Suppressor macrophage treated with lipopolysaccharide for 1 hour (primary cell): ENCODE results near the gene PHC1.
A peak's percentile ranks its signal among the peaks of the same experiment; 100 is the strongest.

Source experiments
- DNase-seq, 3 donors: peaks; one replicate each; pipeline ENCODE4 v3.0.0-alpha.2; 2020 to 2022

PHC1 gene

GRCh38 chr12:8914033-8914715, at the start of gene PHC1:
PHC1 (plus strand) TSS chr12:8914509; CDS start chr12:8917678, 3,169 bp downstream.
- peak; percentile 62 to 86 (median 76) for DNase-seq

GRCh38 chr12:8866429-8866828, 47.9 kb upstream of the PHC1 start:
- DNase-seq: peak in 1 of 3 donors; percentile 20

- no peak for DNase-seq
These were observed 47.3 kb upstream of the PHC1 start for GRCh38 chr12:8867009-8867408.

GRCh38 chr12:8867786-8868185, 46.5 kb upstream of the PHC1 start:
- no peak for DNase-seq

DNA sequence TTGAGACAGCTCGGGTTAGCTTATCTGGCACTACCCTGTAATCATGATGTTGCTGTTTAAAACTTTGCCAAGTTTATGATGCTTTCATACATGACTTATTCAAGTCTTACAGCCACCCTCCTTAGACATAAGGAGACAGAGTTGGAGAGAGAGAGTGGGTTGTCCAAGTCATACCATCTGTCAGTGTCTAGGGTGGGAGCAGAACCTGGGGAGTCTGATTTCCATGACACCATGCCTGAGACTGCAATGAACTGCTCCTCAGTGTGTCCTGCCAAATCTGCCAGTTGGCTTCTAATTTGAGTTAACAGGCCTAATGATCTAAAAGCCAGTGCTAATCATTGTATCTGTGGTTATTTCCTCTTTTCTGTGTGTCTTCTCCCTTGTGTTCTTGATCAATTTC, 43.7 kb upstream of the PHC1 start:
- no peak for DNase-seq

DNA sequence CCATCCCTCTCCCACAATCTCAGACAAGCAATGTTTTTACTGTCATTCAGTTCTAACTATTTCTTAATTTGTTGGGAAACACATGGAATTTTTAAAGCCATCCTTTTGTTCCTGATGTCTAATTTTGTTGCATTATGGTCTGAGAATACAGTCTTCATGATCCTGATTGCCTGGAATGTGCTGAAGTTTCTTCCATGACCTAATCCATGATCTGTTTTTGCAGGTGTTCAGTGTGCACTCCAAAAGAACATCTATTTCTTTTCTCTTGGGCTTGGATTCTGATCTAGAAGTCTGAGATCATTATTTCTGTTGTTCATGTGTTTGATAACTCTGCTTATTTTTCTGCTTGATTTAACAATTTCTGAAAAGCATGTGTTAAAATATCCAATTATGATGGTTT, 43.2 kb upstream of the PHC1 start:
- no peak for DNase-seq

DNA sequence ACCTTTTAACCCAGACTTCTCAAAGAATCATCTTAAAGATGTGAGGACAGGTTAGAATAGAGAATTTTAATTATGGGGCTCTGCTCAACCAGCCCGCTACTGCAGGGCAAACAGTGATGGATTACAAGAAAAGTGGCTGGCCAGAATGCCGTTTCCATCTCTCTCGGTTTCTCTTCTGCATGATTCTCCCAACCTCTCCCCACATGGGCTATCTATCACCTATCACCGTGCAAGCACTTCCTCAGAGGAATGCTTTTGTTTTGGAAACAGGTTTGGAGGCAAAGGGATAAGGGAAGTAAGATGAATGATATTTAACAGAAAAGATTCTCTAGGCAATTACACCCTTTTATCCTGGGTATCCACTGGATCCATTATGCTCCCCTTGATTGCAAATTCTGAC, 37.4 kb upstream of the PHC1 start:
- no peak for DNase-seq

DNA sequence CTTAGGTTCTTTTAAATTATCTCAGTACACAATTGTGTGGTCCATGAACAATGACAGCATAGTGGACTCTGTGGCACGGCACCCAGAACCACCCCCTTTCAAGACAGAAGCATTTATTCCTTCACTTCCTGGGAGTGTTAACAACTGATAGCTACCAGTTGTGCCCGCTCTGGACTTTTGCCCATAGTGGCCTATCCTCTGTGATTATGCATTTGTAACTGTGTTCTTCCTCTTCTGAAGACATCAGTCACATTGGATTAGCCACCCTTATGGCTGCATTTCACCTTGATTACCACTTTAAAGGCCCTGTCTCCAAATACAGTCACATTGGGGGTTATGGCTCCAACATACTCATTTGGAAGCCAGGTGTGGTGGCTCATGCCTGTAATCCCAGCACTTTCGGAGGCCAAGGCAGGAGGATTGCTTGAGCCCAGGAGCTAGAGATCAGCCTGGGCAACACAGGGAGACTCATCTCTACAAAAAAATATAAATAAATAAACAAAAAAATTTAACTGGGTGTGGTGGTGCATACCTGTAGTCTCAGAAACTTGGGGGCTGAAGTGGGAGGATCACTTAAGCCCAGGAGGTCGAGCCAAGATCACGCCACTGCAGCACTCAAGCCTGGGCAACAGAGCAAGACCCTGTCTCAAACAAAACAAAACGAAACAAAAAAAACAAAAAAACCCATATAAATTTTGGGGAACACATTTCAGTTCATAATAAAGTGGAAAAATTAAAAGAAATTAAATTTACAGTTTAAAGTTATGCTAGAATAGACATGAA, 27.6 kb upstream of the PHC1 start:
- DNase-seq: no peak

DNA sequence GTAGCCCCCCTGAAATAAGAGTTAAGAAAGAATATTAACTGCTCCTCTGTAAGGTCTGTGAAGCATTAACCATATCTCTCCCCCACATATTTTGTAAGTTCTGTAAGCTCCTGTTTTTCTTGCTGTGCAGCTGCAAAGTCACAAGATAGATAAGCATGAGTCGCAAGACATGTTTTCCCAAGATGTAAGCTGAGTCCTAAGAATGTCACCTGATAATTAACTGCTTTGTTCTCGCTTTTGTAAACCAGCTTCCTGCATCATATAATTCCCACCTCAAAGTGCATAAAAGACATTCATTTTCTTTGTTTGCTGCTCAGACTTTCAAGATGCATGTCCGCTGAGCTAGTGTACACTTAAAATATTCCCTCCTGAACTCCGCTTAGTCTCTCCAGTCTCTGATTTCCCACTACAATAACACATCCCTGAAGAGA, 27.0 kb upstream of the PHC1 start:
- DNase-seq: peak in 1 of 3 donors; percentile 18

DNA sequence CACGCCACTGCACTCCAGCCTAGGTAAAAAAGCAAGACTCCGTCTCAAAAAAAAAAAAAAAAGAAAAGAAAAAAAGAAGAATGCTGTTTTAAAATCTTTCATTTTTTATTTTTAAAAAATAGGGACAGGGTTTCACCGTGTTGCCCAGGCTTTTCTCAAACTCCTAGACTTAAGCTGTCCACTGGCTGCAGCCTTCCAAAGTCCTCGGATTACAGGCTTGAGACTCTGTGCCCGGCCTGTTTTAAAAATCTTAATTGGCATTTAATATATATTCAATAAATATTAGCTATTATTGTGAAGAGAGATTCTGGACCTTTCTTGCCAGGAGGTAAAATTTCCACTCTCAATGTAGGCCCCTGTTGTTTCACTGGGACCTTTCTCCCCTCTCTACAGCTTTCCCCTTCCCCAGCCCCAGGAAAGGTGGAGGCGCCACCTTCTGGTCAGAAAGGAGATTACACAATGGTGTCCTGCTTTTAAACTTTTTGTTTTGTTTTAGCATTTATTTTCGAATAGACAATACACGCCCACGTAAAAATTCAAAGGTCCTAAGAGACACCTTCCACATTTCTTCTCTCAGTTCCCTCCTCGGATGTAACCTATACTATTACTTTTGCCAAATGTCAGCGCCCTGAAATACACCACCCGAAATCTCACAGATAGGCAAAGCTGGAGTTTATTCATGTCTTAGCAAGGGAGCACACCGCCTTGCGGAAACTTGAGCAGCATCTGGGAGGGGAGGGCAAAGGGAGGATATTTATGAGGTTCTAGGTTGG, 23.8 kb upstream of the PHC1 start:
- DNase-seq: peak; percentile 79 to 83 (median 79)

GRCh38 chr12:8891976-8892375, 22.3 kb upstream of the PHC1 start:
- peak in 2 of 3 donors; percentile 29 to 33 for DNase-seq

DNA sequence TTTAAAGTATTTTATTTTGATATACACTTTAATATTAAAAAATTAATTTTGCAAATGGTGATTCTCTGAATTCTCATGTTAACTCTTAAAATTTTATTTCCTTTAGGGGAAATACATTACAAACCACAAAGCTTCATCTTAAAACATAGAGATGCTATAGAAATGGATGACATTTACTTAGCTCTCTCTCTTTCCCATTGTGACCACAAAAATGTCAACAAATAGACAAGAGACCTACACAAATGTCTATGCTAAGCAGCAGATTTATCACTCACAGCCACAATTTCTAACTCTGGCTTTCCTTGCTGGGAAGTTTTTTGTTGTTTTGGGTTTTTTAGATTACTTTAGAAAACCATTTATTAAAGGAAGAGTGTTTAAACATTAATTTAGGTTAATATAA, 19.9 kb upstream of the PHC1 start:
- DNase-seq: no peak

DNA sequence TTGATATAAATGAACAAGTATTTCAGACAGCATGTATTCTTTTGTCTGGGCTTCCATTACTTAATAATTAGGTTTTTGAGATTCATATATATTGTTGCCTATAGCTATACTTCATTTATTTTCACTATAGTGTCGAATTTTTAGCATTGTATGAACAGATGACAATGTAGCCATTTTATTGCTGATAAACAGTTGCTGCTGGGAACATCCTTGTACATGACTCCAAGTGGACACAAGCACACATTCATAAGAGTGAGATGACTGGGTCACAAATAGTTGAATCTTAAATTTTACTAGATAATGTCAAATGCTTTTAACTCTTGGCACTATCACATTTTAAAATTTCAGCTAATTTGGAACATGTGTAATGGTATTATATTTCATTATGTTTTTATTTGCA, 19.3 kb upstream of the PHC1 start:
- DNase-seq: no peak

DNA sequence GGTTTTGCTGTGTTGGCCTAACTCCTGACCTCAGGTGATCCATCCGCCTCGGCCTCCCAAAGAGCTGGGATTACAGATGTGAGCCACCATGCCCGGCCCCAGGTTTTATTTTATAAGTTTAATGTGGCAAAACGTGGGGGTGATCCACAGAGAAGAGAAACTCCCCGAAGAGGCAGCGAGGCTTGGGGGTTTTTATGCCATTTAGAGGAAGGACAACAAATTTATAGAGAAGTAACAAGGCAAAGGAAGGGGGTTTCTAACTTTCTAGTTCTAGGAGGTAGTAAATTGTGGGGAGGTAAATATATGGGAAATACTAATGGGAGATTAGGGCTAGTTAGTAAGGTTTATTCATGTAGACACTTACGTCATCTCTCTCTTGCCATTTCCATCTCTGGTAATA, 17.2 kb upstream of the PHC1 start:
- DNase-seq: peak; percentile 40 to 55 (median 42)

- DNase-seq: peak; percentile 22 to 38 (median 36)
These were observed 14.5 kb upstream of the PHC1 start for GRCh38 chr12:8899830-8900229.

GRCh38 chr12:8902703-8903102, 11.6 kb upstream of the PHC1 start:
- DNase-seq: peak; percentile 90 to 96 (median 94)

DNA sequence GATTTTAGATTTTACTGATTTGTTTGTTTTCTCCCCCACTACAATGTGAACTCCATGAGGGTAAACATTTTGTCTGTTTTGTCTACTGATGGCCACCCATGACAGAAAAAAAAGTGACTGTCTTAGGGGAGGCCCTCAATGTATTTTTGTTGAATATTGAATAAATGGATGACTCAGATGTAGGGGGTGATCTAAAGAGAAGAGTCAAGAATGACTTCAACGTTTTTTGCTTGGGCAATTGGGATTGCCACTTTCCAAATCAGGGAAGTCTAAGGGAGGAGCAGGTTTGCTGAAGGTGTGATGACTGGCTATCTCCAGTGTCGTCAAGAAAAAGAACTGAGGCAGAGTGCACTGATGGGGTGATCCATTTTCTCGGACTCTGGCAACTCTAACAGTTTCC, 10.7 kb upstream of the PHC1 start:
- DNase-seq: peak; percentile 25 to 62 (median 50)

DNA sequence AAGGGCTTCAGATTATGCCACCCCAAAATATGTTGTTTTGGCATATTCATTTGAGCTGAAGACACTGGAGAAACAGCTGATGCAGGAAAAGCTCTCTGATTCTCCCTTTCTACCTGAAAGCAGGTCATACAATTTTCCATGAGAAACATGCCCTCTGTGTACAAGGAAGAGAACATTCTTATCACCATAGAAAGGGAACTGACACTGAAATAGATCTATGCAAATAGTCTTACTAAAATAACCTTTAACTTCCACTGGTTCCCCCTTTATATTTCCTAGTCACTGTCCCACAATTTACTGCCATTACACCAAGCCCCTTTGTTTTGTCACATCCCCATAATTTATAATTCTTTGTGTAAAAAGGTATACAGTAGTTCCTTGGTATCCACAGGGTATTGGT, 9.6 kb upstream of the PHC1 start:
- DNase-seq: peak in 1 of 3 donors; percentile 30

DNA sequence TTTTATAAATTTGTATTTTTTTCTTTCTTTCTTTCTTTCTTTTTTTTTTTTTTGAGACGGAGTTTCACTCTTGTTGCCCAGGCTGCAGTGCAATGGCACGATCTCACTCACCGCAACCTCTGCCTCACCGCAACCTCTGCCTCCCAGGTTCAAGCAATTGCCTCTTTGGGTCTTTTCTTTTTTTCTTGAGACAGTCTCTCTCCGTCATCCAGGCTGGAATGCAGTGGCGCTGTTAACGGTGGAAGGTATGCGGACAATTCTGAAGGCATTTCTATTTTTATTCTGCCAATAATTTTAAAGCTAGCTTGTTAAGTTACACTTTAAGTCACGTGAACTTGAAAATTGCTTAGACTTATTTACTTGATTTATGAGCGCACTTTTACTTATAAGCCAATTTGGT, 8.8 kb upstream of the PHC1 start:
- no peak for DNase-seq

GRCh38 chr12:8906266-8907180, 7.8 kb upstream of the PHC1 start:
- no peak for DNase-seq

- DNase-seq: no peak
These were observed 6.8 kb upstream of the PHC1 start for GRCh38 chr12:8907513-8907912.

DNA sequence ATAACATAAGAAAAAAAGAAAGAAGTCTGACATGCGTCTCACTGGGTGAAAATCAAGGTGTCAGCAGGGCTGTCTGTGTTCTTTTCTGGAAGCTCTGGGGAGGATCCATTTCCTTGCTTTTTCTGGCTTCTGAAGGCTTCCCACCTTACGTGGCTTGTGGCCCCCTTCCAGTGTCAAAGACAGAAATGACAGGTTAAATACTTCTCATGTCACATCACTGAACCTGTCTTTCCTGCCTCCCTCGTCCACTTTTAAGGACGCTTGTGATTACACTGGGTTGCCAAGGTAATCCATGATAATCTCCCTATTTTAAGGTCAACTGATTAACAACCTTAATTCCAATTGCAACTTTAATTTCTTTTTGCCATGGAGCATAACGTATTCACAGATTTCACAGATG, 4.6 kb upstream of the PHC1 start:
- no peak for DNase-seq
